ENCODE results near the gene PPM1M. TPM values are rescaled to one million over a fixed set of nuclear protein-coding genes. Genes with fewer than 3 reads are reported as not detected.

The PPM1M gene
- total and polyA plus RNA-seq, 10 of the 15 experiments (the other 5 are each of a cell fraction or from before 2014, with no cell fraction given), result 7.3 to 24.8 (median 15.8) TPM

GRCh38 chr3:52253314-52254304, 8.1 kb downstream of the PPM1M start (continued):
- TF ChIP-seq CTCF (IDR thresholded peaks at IDR 0.05 in 2 of 3, conservative IDR thresholded peaks at IDR 0.05 in 1 of 3; ENCODE audit: control insufficient read depth in 2 of 3, extremely low read depth in 1 of 3, insufficient read depth in 1 of 3, low read depth in 3 of 3, low read length in 3 of 3) (no peak), ZSCAN29 (IDR thresholded peaks at IDR 0.05) (no peak), BMI1 (IDR thresholded peaks at IDR 0.05; ENCODE audit: borderline replicate concordance) (no peak), NR2C2 (IDR thresholded peaks at IDR 0.05; ENCODE audit: borderline replicate concordance, control insufficient read depth, insufficient read length, low read depth) (no peak), ZNF207 (IDR thresholded peaks at IDR 0.05; ENCODE audit: borderline replicate concordance) (no peak; the same call in 1 of the 2 replicates), HSF1 (IDR thresholded peaks at IDR 0.05; ENCODE audit: low read depth, low read length) (no peak), STAT1 (conservative IDR thresholded peaks at IDR 0.05) (no peak), NFXL1 (IDR thresholded peaks at IDR 0.05; ENCODE audit: borderline replicate concordance) (no peak), IKZF1 (conservative IDR thresholded peaks at IDR 0.05) (peak; percentile 85), EZH2 (IDR thresholded peaks at IDR 0.05; ENCODE audit: borderline replicate concordance, control insufficient read depth, low read depth, low read length) (no peak), CHD2 (IDR thresholded peaks at IDR 0.05; ENCODE audit: borderline replicate concordance, low read depth, low read length) (no peak; the same call in 1 of the 2 replicates), NKRF (conservative IDR thresholded peaks at IDR 0.05) (no peak), E4F1 (IDR thresholded peaks at IDR 0.05; ENCODE audit: borderline replicate concordance, partially characterized antibody) (no peak), MTA3 (IDR thresholded peaks at IDR 0.05; ENCODE audit: borderline replicate concordance, low read length) (peak; percentile 83; the same call in 1 of the 2 replicates), PML (IDR thresholded peaks at IDR 0.05; ENCODE audit: low read length) (peak; percentile 83; the same call in 1 of the 2 replicates), CBFB (IDR thresholded peaks at IDR 0.05; ENCODE audit: low read depth) (0 out of 2 replicates have a peak, but pooled peaks have one; percentile 80), TCF12 (IDR thresholded peaks at IDR 0.05; ENCODE audit: low read depth, low read length) (no peak)
